Glomerular visceral epithelial cell (primary cell): ENCODE measurements around the gene ECT2L.

Source experiments
- DNase-seq: peaks from one replicate; pipeline ENCODE4 v3.0.0-alpha.2; 2016; ENCODE audit errors: extremely low spot score

The ECT2L gene

GRCh38 chr6:138862456-138862855 lies 66.6 kb downstream of the ECT2L start:
- DNase-seq: no peak

- no peak for DNase-seq
Observed at GRCh38 chr6:138863321-138863720, 67.4 kb downstream of the ECT2L start.

GRCh38 chr6:138864343-138864890 lies 68.5 kb downstream of the ECT2L start:
- no peak for DNase-seq

- DNase-seq: no peak
Observed at GRCh38 chr6:138865480-138866109, 69.7 kb downstream of the ECT2L start.

- DNase-seq: no peak
Observed at GRCh38 chr6:138868181-138868580, 72.3 kb downstream of the ECT2L start.

GRCh38 chr6:138869398-138869797 lies 73.5 kb downstream of the ECT2L start:
- DNase-seq: no peak

- DNase-seq: no peak
Observed at GRCh38 chr6:138873191-138873590, 77.3 kb downstream of the ECT2L start.

GRCh38 chr6:138882369-138883017 lies 86.6 kb downstream of the ECT2L start:
- DNase-seq: no peak

- DNase-seq: no peak
Observed at GRCh38 chr6:138885156-138885819, 89.4 kb downstream of the ECT2L start.

GRCh38 chr6:138891255-138891986 lies 95.5 kb downstream of the ECT2L start:
- DNase-seq: no peak

- DNase-seq: no peak
Observed at GRCh38 chr6:138896104-138896756, 100.3 kb downstream of the ECT2L start.

GRCh38 chr6:138897031-138897430 lies 101.1 kb downstream of the ECT2L start:
- DNase-seq: no peak

GRCh38 chr6:138907167-138907566 lies 111.3 kb downstream of the ECT2L start:
- DNase-seq: no peak

- DNase-seq: no peak
Observed at GRCh38 chr6:138909511-138909910, 113.6 kb downstream of the ECT2L start.

- no peak for DNase-seq
Observed at GRCh38 chr6:138909975-138910374, 114.1 kb downstream of the ECT2L start.

GRCh38 chr6:138912308-138912707 lies 116.4 kb downstream of the ECT2L start:
- DNase-seq: no peak

GRCh38 chr6:138914701-138915100 lies 118.8 kb downstream of the ECT2L start:
- no peak for DNase-seq

GRCh38 chr6:138920906-138921305 lies 125.0 kb downstream of the ECT2L start:
- no peak for DNase-seq

- DNase-seq: no peak
Observed at GRCh38 chr6:138923561-138923960, 127.7 kb downstream of the ECT2L start.

- no peak for DNase-seq
Observed at GRCh38 chr6:138925806-138926205, 129.9 kb downstream of the ECT2L start.

- no peak for DNase-seq
Observed at GRCh38 chr6:138926579-138926978, 130.7 kb downstream of the ECT2L start.

GRCh38 chr6:138931660-138932059 lies 135.8 kb downstream of the ECT2L start:
- DNase-seq: no peak
